Colonic mucosa (tissue), 4 donors: ENCODE data around the gene RNF213. TPM values are rescaled to one million over a fixed set of nuclear protein-coding genes. Genes with fewer than 3 reads are reported as not detected.
A peak's percentile ranks its signal among the peaks of the same experiment; 100 is the strongest.
"Not testable (repeated sequence)": the region's sequence is repeated elsewhere in the genome, so short reads cannot be mapped to it uniquely, and the experiment has no call there.

ENCODE experiments used
- DNase-seq: peaks from one replicate; pipeline ENCODE4 v3.0.0-alpha.2; 2020
- H3K27ac ChIP-seq: fragments of 200-600 bp; one replicate; pipeline ENCODE4 v1.8.0; 2021
- H3K27me3 ChIP-seq: fragments of 200-600 bp; one replicate; pipeline ENCODE4 v1.8.0; 2021
- H3K36me3 ChIP-seq: fragments of 200-600 bp; one replicate; pipeline ENCODE4 v1.8.0; 2021
- H3K4me1 ChIP-seq: fragments of 200-600 bp; one replicate; pipeline ENCODE4 v1.8.0; 2021; ENCODE audit warnings: mild to moderate bottlenecking
- H3K4me3 ChIP-seq: fragments of 200-600 bp; one replicate; pipeline ENCODE4 v1.8.0; 2021
- H3K9ac ChIP-seq, 2 donors: one replicate each; pipeline ENCODE4 v1.7.0; 2013; ENCODE audit warnings: control low read depth in 2 of 2, low read depth in 2 of 2, low read length in 2 of 2
- H3K9me3 ChIP-seq: fragments of 200-600 bp; one replicate; pipeline ENCODE4 v1.8.0; 2021
- CTCF ChIP-seq: fragments of 200-600 bp; IDR thresholded peaks from one replicate; pipeline ENCODE4 v1.8.0; 2022; ENCODE audit warnings: antibody characterized with exemption, mild to moderate bottlenecking
- intact Hi-C: fragments of 100-400 bp; cut with DNase I; formaldehyde crosslinking; loops from one replicate; pipeline ENCODE4 v1.14.1; 2022
- total RNA-seq, 2 donors: library from RNA; stranded (reverse); fragmentation: NEBNext Ultra II Directional in 1 of 2; extraction: Animal tissue kit (Norgen Biotek cat#: 25700) in 1 of 2; gene quantifications; one replicate each; pipeline ENCODE4 v1.2.1, GENCODE V29; 2021
- donor health status: healthy.
- donor health status: DM: no; HTN: no; CAD: no.
- donor health status: DM: no; HTN: no; CAD: no.

RNF213 gene
- total RNA-seq, 2 donors from 2014 or later = 80.8 to 101 TPM

- H3K9me3 ChIP-seq = no peaks in the 10 kb centered on the region
- H3K4me1 ChIP-seq = no peaks in the 10 kb centered on the region
- TF ChIP-seq CTCF = no peak
- peaks cover 7% of the 10 kb centered on the region for H3K36me3 ChIP-seq
- no peaks in the 10 kb centered on the region for H3K27me3 ChIP-seq
- H3K4me3 ChIP-seq = no peak overlapping the region
- intact Hi-C loops = no loop called here
- no peak for DNase-seq
- H3K9ac ChIP-seq = no peak overlapping the region
- H3K27ac ChIP-seq = no peak overlapping the region
Measured at GRCh38 chr17:80274871-80275449, 14.3 kb downstream of the RNF213 start.

- H3K27ac ChIP-seq, H3K27me3 ChIP-seq, intact Hi-C loops, DNase-seq, H3K9ac ChIP-seq, H3K4me1 ChIP-seq, H3K4me3 ChIP-seq, H3K36me3 ChIP-seq, H3K9me3 ChIP-seq: not testable (repeated sequence)
Measured at GRCh38 chr17:80275857-80276256, 15.2 kb downstream of the RNF213 start.

GRCh38 chr17:80277751-80278671, 17.4 kb downstream of the RNF213 start:
- Histone ChIP-seq H3K4me1 (no peaks in the 10 kb centered on the region), H3K36me3 (peaks cover 7% of the 10 kb centered on the region), H3K9ac (no peak overlapping the region), H3K27me3 (no peaks in the 10 kb centered on the region), H3K27ac (no peak overlapping the region), H3K9me3 (no peaks in the 10 kb centered on the region), H3K4me3 (no peak overlapping the region)
- intact Hi-C loops = no loop called here
- no peak for DNase-seq
- TF ChIP-seq CTCF = no peak

- Histone ChIP-seq H3K27ac (no peak overlapping the region), H3K9ac (no peak overlapping the region), H3K9me3 (no peaks in the 10 kb centered on the region), H3K4me1 (no peaks in the 10 kb centered on the region), H3K4me3 (no peak overlapping the region), H3K36me3 (no peaks in the 10 kb centered on the region), H3K27me3 (no peaks in the 10 kb centered on the region)
- no peak for TF ChIP-seq CTCF
- DNase-seq = peak; percentile 48
- intact Hi-C loops = no loop called here
Measured at GRCh38 chr17:80279895-80280294, 19.2 kb downstream of the RNF213 start.

- intact Hi-C loops = no loop called here
- no peak for DNase-seq
- H3K36me3 ChIP-seq = no peaks in the 10 kb centered on the region
- H3K9ac ChIP-seq = no peak overlapping the region
- H3K9me3 ChIP-seq = no peaks in the 10 kb centered on the region
- TF ChIP-seq CTCF = no peak
- H3K4me1 ChIP-seq = no peaks in the 10 kb centered on the region
- H3K27ac ChIP-seq = no peak overlapping the region
- no peaks in the 10 kb centered on the region for H3K27me3 ChIP-seq
- H3K4me3 ChIP-seq = no peak overlapping the region
Measured at GRCh38 chr17:80281516-80281915, 20.9 kb downstream of the RNF213 start.
